GM23338 (cell line): Measurements from ENCODE around the gene IRF5. TPM values are rescaled to one million over a fixed set of nuclear protein-coding genes. Genes with fewer than 3 reads are reported as not detected.

Experiments
- ATAC-seq: fragments of 200-7000 bp; cut with Tn5 transposase; 3 replicates; pipeline ENCODE4 v1.9.1; 2020
- DNase-seq: peaks from one replicate; pipeline ENCODE4 v3.0.0-alpha.2; 2015; ENCODE audit warnings: low spot score
- H2AFZ ChIP-seq: fragments of 200-600 bp; sonication (generic); 2 replicates; pipeline ENCODE4 v1.8.0; 2016; ENCODE audit warnings: antibody characterized with exemption, mild to moderate bottlenecking, moderate library complexity
- H3F3A ChIP-seq: fragments of 200-600 bp; sonication (generic); replicated peaks from 2 replicates; pipeline ENCODE4 v1.8.0; 2017; ENCODE audit warnings: antibody characterized with exemption, mixed run types, low read depth
- H3K27ac ChIP-seq: fragments of 200-600 bp; sonication (generic); 2 replicates; pipeline ENCODE4 v1.6.1; 2016; ENCODE audit warnings: low read depth
- H3K27me3 ChIP-seq: fragments of 200-600 bp; sonication (generic); 2 replicates; pipeline ENCODE4 v1.8.0; 2016; ENCODE audit warnings: mild to moderate bottlenecking, mixed run types, moderate library complexity; ENCODE audit not compliant: insufficient read depth
- H3K36me3 ChIP-seq: fragments of 200-600 bp; sonication (generic); 2 replicates; pipeline ENCODE4 v1.8.0; 2016; ENCODE audit warnings: mild to moderate bottlenecking; ENCODE audit not compliant: insufficient read depth
- H3K4me1 ChIP-seq: fragments of 200-600 bp; sonication (generic); 2 replicates; pipeline ENCODE4 v1.8.0; 2016; ENCODE audit warnings: mild to moderate bottlenecking, moderate library complexity; ENCODE audit not compliant: insufficient read depth
- H3K4me2 ChIP-seq: fragments of 200-600 bp; sonication (generic); 2 replicates; pipeline ENCODE4 v1.7.1; 2017; ENCODE audit warnings: mixed run types
- H3K4me3 ChIP-seq: fragments of 200-600 bp; sonication (generic); 2 replicates; pipeline ENCODE4 v1.6.1; 2016; ENCODE audit warnings: mixed run types
- H3K79me2 ChIP-seq: fragments of 200-600 bp; sonication (generic); replicated peaks from 2 replicates; pipeline ENCODE4 v1.8.0; 2017; ENCODE audit warnings: mild to moderate bottlenecking; ENCODE audit not compliant: insufficient read depth
- H3K9me2 ChIP-seq: fragments of 200-600 bp; sonication (generic); 2 replicates; pipeline ENCODE4 v1.8.0; 2017; ENCODE audit not compliant: insufficient read depth
- H4K20me1 ChIP-seq: fragments of 200-600 bp; sonication (generic); replicated peaks from 2 replicates; pipeline ENCODE4 v1.8.0; 2017; ENCODE audit warnings: mild to moderate bottlenecking; ENCODE audit not compliant: insufficient read depth
- H3K27ac Mint-ChIP-seq: 2 replicates; pipeline ENCODE4 v1.8.0; 2020; ENCODE audit warnings: inconsistent platforms, mild to moderate bottlenecking, moderate library complexity, mixed read lengths
- H3K27me3 Mint-ChIP-seq: 3 replicates; pipeline ENCODE4 v1.8.0; 2022; ENCODE audit warnings: low read depth, mild to moderate bottlenecking, moderate library complexity, mixed read lengths, inconsistent platforms; ENCODE audit not compliant: insufficient read depth, poor library complexity
- H3K36me3 Mint-ChIP-seq: 3 replicates; pipeline ENCODE4 v1.8.0; 2021; ENCODE audit warnings: low read depth, mild to moderate bottlenecking, inconsistent platforms, moderate library complexity, mixed read lengths
- H3K4me1 Mint-ChIP-seq: 3 replicates; pipeline ENCODE4 v1.8.0; 2020; ENCODE audit warnings: mild to moderate bottlenecking, inconsistent platforms, mixed read lengths
- H3K4me3 Mint-ChIP-seq: 3 replicates; pipeline ENCODE4 v1.8.0; 2021; ENCODE audit warnings: moderate library complexity, mild to moderate bottlenecking, inconsistent platforms, mixed read lengths
- H3K9me3 Mint-ChIP-seq: 3 replicates; pipeline ENCODE4 v1.8.0; 2020; ENCODE audit warnings: moderate library complexity, mild to moderate bottlenecking, inconsistent platforms, mixed read lengths
- CREB1 ChIP-seq: fragments of 250-450 bp; sonication (Bioruptor Pico); IDR thresholded peaks from 2 replicates; pipeline ENCODE4 v1.5.0; 2020; ENCODE audit warnings: low read depth, mild to moderate bottlenecking, moderate library complexity
- EZH2 ChIP-seq: fragments of 200-600 bp; sonication (generic); IDR thresholded peaks from one replicate; pipeline ENCODE4 v1.8.0; 2017; ENCODE audit warnings: antibody characterized with exemption, mild to moderate bottlenecking, low read depth; ENCODE audit not compliant: unreplicated experiment
- EZH2phosphoT487 ChIP-seq: fragments of 200-600 bp; sonication (generic); IDR thresholded peaks from one replicate; pipeline ENCODE4 v1.8.1; 2018; ENCODE audit warnings: antibody characterized with exemption; ENCODE audit not compliant: unreplicated experiment
- JUNB ChIP-seq: IDR thresholded peaks from one replicate; pipeline ENCODE4 v1.6.1; 2016; ENCODE audit warnings: antibody characterized with exemption; ENCODE audit not compliant: unreplicated experiment
- NANOG ChIP-seq: IDR thresholded peaks from 2 replicates; pipeline ENCODE4 v1.6.1; 2016; ENCODE audit warnings: antibody characterized with exemption, borderline replicate concordance
- POLR2AphosphoS5 ChIP-seq: IDR thresholded peaks from 2 replicates; pipeline ENCODE4 v1.6.1; 2016; ENCODE audit warnings: antibody characterized with exemption, low read depth
- STAT1 ChIP-seq: IDR thresholded peaks from one replicate; pipeline ENCODE4 v1.6.1; 2016; ENCODE audit warnings: antibody characterized with exemption; ENCODE audit not compliant: unreplicated experiment
- ZNF114 ChIP-seq: fragments of 250-450 bp; sonication (Bioruptor Pico); IDR thresholded peaks from 2 replicates; pipeline ENCODE4 v1.5.0; 2020; ENCODE audit warnings: mild to moderate bottlenecking, moderate library complexity
- ZNF331 ChIP-seq: fragments of 250-450 bp; sonication (Bioruptor Pico); IDR thresholded peaks from 2 replicates; pipeline ENCODE4 v1.5.0; 2020; ENCODE audit warnings: low read depth, mild to moderate bottlenecking, moderate library complexity
- ZNF462 ChIP-seq: fragments of 250-450 bp; sonication (Bioruptor Pico); IDR thresholded peaks from 2 replicates; pipeline ENCODE4 v1.5.0; 2020; ENCODE audit warnings: mild to moderate bottlenecking, moderate library complexity
- polyA plus RNA-seq: library from polyadenylated mRNA; unstranded; fragments of >200 nt; fragmentation: Nextera tagmentation; extraction: Ambion mirVana; gene quantifications from 2 replicates; pipeline ENCODE4 v1.2.1, GENCODE V29; 2016
- total RNA-seq: library from RNA; depleted of rRNA; stranded (reverse); fragments of >200 nt; shearing (Covaris generic); gene quantifications from 2 replicates; pipeline ENCODE4 v1.2.3, GENCODE V29; 2014
- TF ChIP-seq, protein P1 (sequence below), 2 experiments: fragments of 200-600 bp in 1 of 2; sonication (generic) in 1 of 2; conservative IDR thresholded peaks; 2 replicates each; pipeline versions ENCODE4 v1.5.1 to v1.6.1; 2016 to 2017; ENCODE audit warnings: antibody characterized with exemption in 2 of 2, low read depth in 2 of 2, mild to moderate bottlenecking in 2 of 2, moderate library complexity in 1 of 2
- TF ChIP-seq, protein P2 (sequence below): IDR thresholded peaks from 2 replicates; pipeline ENCODE4 v1.6.1; 2016; ENCODE audit warnings: antibody characterized with exemption
- TF ChIP-seq, protein P3 (sequence below): IDR thresholded peaks from one replicate; pipeline ENCODE4 v1.6.1; 2018; ENCODE audit warnings: antibody characterized with exemption; ENCODE audit not compliant: unreplicated experiment

IRF5 gene
- total and polyA plus RNA-seq, 2 experiments from 2014 or later, result 0.37 to 3.7 TPM

DNA sequence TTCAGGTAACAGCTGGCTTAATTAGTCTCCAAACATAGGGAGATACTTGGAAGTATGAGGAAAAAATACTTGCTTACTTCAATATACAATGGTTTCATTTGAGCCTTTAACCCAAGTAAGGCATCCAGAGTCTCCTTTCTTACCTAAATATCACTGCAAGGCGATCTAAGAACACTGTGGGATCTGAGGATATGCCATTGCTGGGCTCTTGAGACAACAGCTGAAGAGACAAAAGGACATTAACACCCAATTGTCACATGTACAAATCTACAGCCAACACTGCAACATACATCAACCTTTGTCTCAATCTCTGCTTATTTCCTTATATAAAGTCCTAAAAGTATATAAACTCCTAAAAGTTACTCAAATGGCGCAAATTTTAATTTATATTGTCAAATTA is 44.4 kb downstream of the IRF5 start:
- ATAC-seq, result no peak
- Mint-ChIP-seq H3K4me3 (no peak overlapping the region), H3K36me3 (peaks cover 69% of the 10 kb centered on the region), H3K4me1 (peaks cover 16% of the 10 kb centered on the region), H3K27me3 (peaks cover 2% of the 10 kb centered on the region), H3K27ac (no peak overlapping the region), H3K9me3 (no peaks in the 10 kb centered on the region)
- H3K4me3 ChIP-seq, result no peak overlapping the region
- no peaks in the 10 kb centered on the region for H3K27me3 ChIP-seq
- peaks cover 54% of the 10 kb centered on the region; the same call in 1 of the 2 replicates for H3K36me3 ChIP-seq
- no peak overlapping the region for H3K27ac ChIP-seq
- no peak for DNase-seq
- peaks cover 13% of the 10 kb centered on the region for H3K4me1 ChIP-seq
- no peaks in the 10 kb centered on the region for H3K79me2 ChIP-seq
- H3K9me2 ChIP-seq, result no peaks in the 10 kb centered on the region
- H2AFZ ChIP-seq, result no peak overlapping the region
- TF ChIP-seq ZNF331 (CRISPR knock-in tag) (no peak), ZNF462 (CRISPR knock-in tag) (no peak), CREB1 (CRISPR knock-in tag) (no peak), STAT1 (no peak), NANOG (no peak), ZNF114 (CRISPR knock-in tag) (no peak), JUNB (no peak), EZH2 (no peak), EZH2phosphoT487 (no peak), POLR2AphosphoS5 (no peak)
- TF ChIP-seq, protein P1, sequence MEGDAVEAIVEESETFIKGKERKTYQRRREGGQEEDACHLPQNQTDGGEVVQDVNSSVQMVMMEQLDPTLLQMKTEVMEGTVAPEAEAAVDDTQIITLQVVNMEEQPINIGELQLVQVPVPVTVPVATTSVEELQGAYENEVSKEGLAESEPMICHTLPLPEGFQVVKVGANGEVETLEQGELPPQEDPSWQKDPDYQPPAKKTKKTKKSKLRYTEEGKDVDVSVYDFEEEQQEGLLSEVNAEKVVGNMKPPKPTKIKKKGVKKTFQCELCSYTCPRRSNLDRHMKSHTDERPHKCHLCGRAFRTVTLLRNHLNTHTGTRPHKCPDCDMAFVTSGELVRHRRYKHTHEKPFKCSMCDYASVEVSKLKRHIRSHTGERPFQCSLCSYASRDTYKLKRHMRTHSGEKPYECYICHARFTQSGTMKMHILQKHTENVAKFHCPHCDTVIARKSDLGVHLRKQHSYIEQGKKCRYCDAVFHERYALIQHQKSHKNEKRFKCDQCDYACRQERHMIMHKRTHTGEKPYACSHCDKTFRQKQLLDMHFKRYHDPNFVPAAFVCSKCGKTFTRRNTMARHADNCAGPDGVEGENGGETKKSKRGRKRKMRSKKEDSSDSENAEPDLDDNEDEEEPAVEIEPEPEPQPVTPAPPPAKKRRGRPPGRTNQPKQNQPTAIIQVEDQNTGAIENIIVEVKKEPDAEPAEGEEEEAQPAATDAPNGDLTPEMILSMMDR (conservative IDR thresholded peaks at IDR 0.05; ENCODE audit: low read depth in 2 of 2), result no peak
- TF ChIP-seq, protein P2, sequence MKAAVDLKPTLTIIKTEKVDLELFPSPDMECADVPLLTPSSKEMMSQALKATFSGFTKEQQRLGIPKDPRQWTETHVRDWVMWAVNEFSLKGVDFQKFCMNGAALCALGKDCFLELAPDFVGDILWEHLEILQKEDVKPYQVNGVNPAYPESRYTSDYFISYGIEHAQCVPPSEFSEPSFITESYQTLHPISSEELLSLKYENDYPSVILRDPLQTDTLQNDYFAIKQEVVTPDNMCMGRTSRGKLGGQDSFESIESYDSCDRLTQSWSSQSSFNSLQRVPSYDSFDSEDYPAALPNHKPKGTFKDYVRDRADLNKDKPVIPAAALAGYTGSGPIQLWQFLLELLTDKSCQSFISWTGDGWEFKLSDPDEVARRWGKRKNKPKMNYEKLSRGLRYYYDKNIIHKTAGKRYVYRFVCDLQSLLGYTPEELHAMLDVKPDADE, result no peak
- TF ChIP-seq, protein P3, sequence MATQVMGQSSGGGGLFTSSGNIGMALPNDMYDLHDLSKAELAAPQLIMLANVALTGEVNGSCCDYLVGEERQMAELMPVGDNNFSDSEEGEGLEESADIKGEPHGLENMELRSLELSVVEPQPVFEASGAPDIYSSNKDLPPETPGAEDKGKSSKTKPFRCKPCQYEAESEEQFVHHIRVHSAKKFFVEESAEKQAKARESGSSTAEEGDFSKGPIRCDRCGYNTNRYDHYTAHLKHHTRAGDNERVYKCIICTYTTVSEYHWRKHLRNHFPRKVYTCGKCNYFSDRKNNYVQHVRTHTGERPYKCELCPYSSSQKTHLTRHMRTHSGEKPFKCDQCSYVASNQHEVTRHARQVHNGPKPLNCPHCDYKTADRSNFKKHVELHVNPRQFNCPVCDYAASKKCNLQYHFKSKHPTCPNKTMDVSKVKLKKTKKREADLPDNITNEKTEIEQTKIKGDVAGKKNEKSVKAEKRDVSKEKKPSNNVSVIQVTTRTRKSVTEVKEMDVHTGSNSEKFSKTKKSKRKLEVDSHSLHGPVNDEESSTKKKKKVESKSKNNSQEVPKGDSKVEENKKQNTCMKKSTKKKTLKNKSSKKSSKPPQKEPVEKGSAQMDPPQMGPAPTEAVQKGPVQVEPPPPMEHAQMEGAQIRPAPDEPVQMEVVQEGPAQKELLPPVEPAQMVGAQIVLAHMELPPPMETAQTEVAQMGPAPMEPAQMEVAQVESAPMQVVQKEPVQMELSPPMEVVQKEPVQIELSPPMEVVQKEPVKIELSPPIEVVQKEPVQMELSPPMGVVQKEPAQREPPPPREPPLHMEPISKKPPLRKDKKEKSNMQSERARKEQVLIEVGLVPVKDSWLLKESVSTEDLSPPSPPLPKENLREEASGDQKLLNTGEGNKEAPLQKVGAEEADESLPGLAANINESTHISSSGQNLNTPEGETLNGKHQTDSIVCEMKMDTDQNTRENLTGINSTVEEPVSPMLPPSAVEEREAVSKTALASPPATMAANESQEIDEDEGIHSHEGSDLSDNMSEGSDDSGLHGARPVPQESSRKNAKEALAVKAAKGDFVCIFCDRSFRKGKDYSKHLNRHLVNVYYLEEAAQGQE, result no peak
- H3F3A ChIP-seq, result no peaks in the 10 kb centered on the region
- no peak overlapping the region for H3K4me2 ChIP-seq
- H4K20me1 ChIP-seq, result 0 out of 2 replicates have a peak, but pooled peaks cover 2% of the 10 kb centered on the region
